OCI-LY1 (cell line): ENCODE measurements around the gene FRMPD3.

Experiments
- H2AFZ ChIP-seq: fragments of 200-600 bp; sonication (generic), shearing (Covaris generic); 2 replicates; pipeline ENCODE4 v1.6.0; 2014; ENCODE audit warnings: antibody characterized with exemption, mild to moderate bottlenecking, low read length
- H3F3A ChIP-seq: fragments of 200-600 bp; sonication (generic), shearing (Covaris generic); 2 replicates; pipeline ENCODE4 v1.6.0; 2014; ENCODE audit warnings: mild to moderate bottlenecking, antibody characterized with exemption, low read length, moderate library complexity; ENCODE audit not compliant: insufficient read depth
- H3K27ac ChIP-seq: fragments of 200-600 bp; sonication (generic); 2 replicates; pipeline ENCODE4 v1.5.1; 2014; ENCODE audit warnings: low read length, mixed run types, mild to moderate bottlenecking, low read depth; ENCODE audit not compliant: poor library complexity, severe bottlenecking
- H3K27me3 ChIP-seq: fragments of 200-600 bp; sonication (generic); 2 replicates; pipeline ENCODE4 v1.6.0; 2014; ENCODE audit warnings: antibody characterized with exemption, mild to moderate bottlenecking, low read length, moderate library complexity; ENCODE audit not compliant: insufficient read depth
- H3K36me3 ChIP-seq: fragments of 200-600 bp; sonication (generic); 2 replicates; pipeline ENCODE4 v1.6.1; 2014; ENCODE audit warnings: mild to moderate bottlenecking, antibody characterized with exemption, low read length, moderate library complexity, mixed read lengths; ENCODE audit not compliant: insufficient read depth
- H3K4me1 ChIP-seq: fragments of 200-600 bp; sonication (generic); 2 replicates; pipeline ENCODE4 v1.5.1; 2014; ENCODE audit warnings: mild to moderate bottlenecking, low read length, moderate library complexity; ENCODE audit not compliant: insufficient read depth, severe bottlenecking
- H3K4me2 ChIP-seq: fragments of 200-600 bp; sonication (generic), shearing (Covaris generic); 2 replicates; pipeline ENCODE4 v1.6.1; 2014; ENCODE audit warnings: low read length
- H3K4me3 ChIP-seq: fragments of 200-600 bp; sonication (generic); 2 replicates; pipeline ENCODE4 v1.5.1; 2014; ENCODE audit warnings: low read length, low read depth, mild to moderate bottlenecking, mixed read lengths; ENCODE audit not compliant: poor library complexity, severe bottlenecking
- H3K79me2 ChIP-seq: fragments of 200-600 bp; shearing (Covaris generic); 2 replicates; pipeline ENCODE4 v1.6.1; 2016; ENCODE audit warnings: mixed run types, low read length, mixed read lengths; ENCODE audit not compliant: insufficient read depth
- H3K9ac ChIP-seq: fragments of 200-600 bp; sonication (generic), shearing (Covaris generic); 2 replicates; pipeline ENCODE4 v1.6.1; 2014; ENCODE audit warnings: mild to moderate bottlenecking, low read length, mixed read lengths
- H3K9me2 ChIP-seq: fragments of 200-600 bp; sonication (generic), shearing (Covaris generic); 2 replicates; pipeline ENCODE4 v1.6.1; 2014; ENCODE audit warnings: low read depth, mild to moderate bottlenecking, low read length, mixed read lengths
- H3K9me3 ChIP-seq: fragments of 200-600 bp; shearing (Covaris generic); 2 replicates; pipeline ENCODE4 v1.6.1; 2014; ENCODE audit warnings: low read length, mixed read lengths
- H4K20me1 ChIP-seq: fragments of 200-600 bp; sonication (generic), shearing (Covaris generic); 2 replicates; pipeline ENCODE4 v1.6.0; 2016; ENCODE audit warnings: mild to moderate bottlenecking, low read length; ENCODE audit not compliant: insufficient read depth
- CTCF ChIP-seq: fragments of 200-600 bp; sonication (generic), shearing (Covaris generic); IDR thresholded peaks from 2 replicates; pipeline ENCODE4 v1.5.1; 2017; ENCODE audit warnings: mild to moderate bottlenecking, antibody characterized with exemption, low read length, moderate library complexity, mixed read lengths
- EZH2 ChIP-seq: fragments of 200-600 bp; sonication (generic), shearing (Covaris generic); IDR thresholded peaks from 2 replicates; pipeline ENCODE4 v1.8.0; 2017; ENCODE audit warnings: borderline replicate concordance, mixed run types, mild to moderate bottlenecking, antibody characterized with exemption, low read length, moderate library complexity, mixed read lengths

Gene FRMPD3

GRCh38 chrX:107442914-107443527, 6.4 kb upstream of the FRMPD3 start:
- no peak overlapping the region for H3K4me3 ChIP-seq
- no peaks in the 10 kb centered on the region for H3K9me2 ChIP-seq
- no peak overlapping the region for H2AFZ ChIP-seq
- no peaks in the 10 kb centered on the region for H3K27me3 ChIP-seq
- no peaks in the 10 kb centered on the region for H3K4me1 ChIP-seq
- H3K79me2 ChIP-seq: no peaks in the 10 kb centered on the region
- no peaks in the 10 kb centered on the region for H4K20me1 ChIP-seq
- H3K36me3 ChIP-seq: no peaks in the 10 kb centered on the region
- H3K27ac ChIP-seq: no peak overlapping the region
- no peaks in the 10 kb centered on the region for H3F3A ChIP-seq
- TF ChIP-seq CTCF (no peak), EZH2 (no peak)
- H3K9me3 ChIP-seq: no peaks in the 10 kb centered on the region
- H3K9ac ChIP-seq: no peak overlapping the region
- H3K4me2 ChIP-seq: no peak overlapping the region

- Histone ChIP-seq H3K36me3 (no peaks in the 10 kb centered on the region), H3K27me3 (no peaks in the 10 kb centered on the region), H3K4me1 (no peaks in the 10 kb centered on the region), H3K9me2 (no peaks in the 10 kb centered on the region), H3K4me3 (no peak overlapping the region), H3K4me2 (no peak overlapping the region), H3K9ac (no peak overlapping the region), H4K20me1 (no peaks in the 10 kb centered on the region), H2AFZ (no peak overlapping the region), H3K79me2 (no peaks in the 10 kb centered on the region), H3K27ac (no peak overlapping the region), H3K9me3 (no peaks in the 10 kb centered on the region), H3F3A (no peaks in the 10 kb centered on the region)
- no peak for TF ChIP-seq CTCF
- TF ChIP-seq EZH2: no peak
Measured at GRCh38 chrX:107445146-107445545, 4.3 kb upstream of the FRMPD3 start.

GRCh38 chrX:107445631-107446030, 3.8 kb upstream of the FRMPD3 start:
- H3K36me3 ChIP-seq: no peaks in the 10 kb centered on the region
- no peaks in the 10 kb centered on the region for H3F3A ChIP-seq
- no peak overlapping the region for H3K4me3 ChIP-seq
- no peaks in the 10 kb centered on the region for H3K4me1 ChIP-seq
- no peak overlapping the region for H2AFZ ChIP-seq
- H3K9me3 ChIP-seq: no peaks in the 10 kb centered on the region
- no peaks in the 10 kb centered on the region for H3K79me2 ChIP-seq
- H4K20me1 ChIP-seq: no peaks in the 10 kb centered on the region
- TF ChIP-seq EZH2 (no peak), CTCF (no peak)
- H3K27me3 ChIP-seq: no peaks in the 10 kb centered on the region
- no peak overlapping the region for H3K4me2 ChIP-seq
- H3K9me2 ChIP-seq: no peaks in the 10 kb centered on the region
- H3K27ac ChIP-seq: no peak overlapping the region
- no peak overlapping the region for H3K9ac ChIP-seq
